ENCODE results near the gene VKORC1L1.
A peak's percentile ranks its signal among the peaks of the same experiment; 100 is the strongest.
"Not testable (repeated sequence)": the region's sequence is repeated elsewhere in the genome, so short reads cannot be mapped to it uniquely, and the experiment has no call there.

VKORC1L1 gene

GRCh38 chr7:65872776-65873581 is at the start of gene VKORC1L1:
Gene VKORC1L1, plus strand, starts transcription at chr7:65873074. Its CDS starts 298 bp downstream, at chr7:65873372.
- Mint-ChIP-seq H3K4me3 (peak within 1 kb of the TSS; percentile 85 to 86), H3K9me3 (no peaks in the 10 kb centered on the region), H3K27ac (peak within 1 kb of the TSS; percentile 86 to 97), H3K4me1 (no peaks in the 10 kb centered on the region), H3K27me3 (no peaks in the 10 kb centered on the region)
- DNase-seq (peak; percentile 94 to 95), ATAC-seq (peak; percentile 95)

- no peak for ATAC-seq
- H3K4me1 Mint-ChIP-seq, result no peaks in the 10 kb centered on the region
- H3K27me3 Mint-ChIP-seq, result no peaks in the 10 kb centered on the region
- no peak overlapping the region for H3K27ac Mint-ChIP-seq
- no peaks in the 10 kb centered on the region for H3K9me3 Mint-ChIP-seq
- H3K4me3 Mint-ChIP-seq, result no peak overlapping the region
- DNase-seq, result no peak
Measured at GRCh38 chr7:65827366-65827765, 45.5 kb upstream of the VKORC1L1 start.

GRCh38 chr7:65832281-65832680 is 40.6 kb upstream of the VKORC1L1 start:
- H3K27me3 Mint-ChIP-seq, result no peaks in the 10 kb centered on the region
- ATAC-seq (no peak), DNase-seq (no peak)
- H3K4me1 Mint-ChIP-seq, result peaks cover 7% of the 10 kb centered on the region
- H3K9me3 Mint-ChIP-seq, result no peaks in the 10 kb centered on the region
- no peak overlapping the region for H3K27ac Mint-ChIP-seq
- H3K4me3 Mint-ChIP-seq, result no peak overlapping the region

GRCh38 chr7:65836684-65837083 is 36.2 kb upstream of the VKORC1L1 start:
- H3K4me3 Mint-ChIP-seq, H3K27me3 Mint-ChIP-seq, DNase-seq, H3K9me3 Mint-ChIP-seq, ATAC-seq, H3K4me1 Mint-ChIP-seq, H3K27ac Mint-ChIP-seq: not testable (repeated sequence)

GRCh38 chr7:65837541-65837956 is 35.3 kb upstream of the VKORC1L1 start:
- not testable (repeated sequence) for H3K27ac Mint-ChIP-seq, H3K4me3 Mint-ChIP-seq, DNase-seq, H3K9me3 Mint-ChIP-seq, H3K27me3 Mint-ChIP-seq, ATAC-seq, H3K4me1 Mint-ChIP-seq

- H3K27me3 Mint-ChIP-seq, result no peaks in the 10 kb centered on the region
- DNase-seq (no peak), ATAC-seq (no peak)
- H3K4me3 Mint-ChIP-seq, result no peak overlapping the region
- no peaks in the 10 kb centered on the region for H3K9me3 Mint-ChIP-seq
- peak overlapping the region in 1 of 2 donors; percentile 93 for H3K27ac Mint-ChIP-seq
- H3K4me1 Mint-ChIP-seq, result peaks cover 7% of the 10 kb centered on the region
Measured at GRCh38 chr7:65839846-65840245, 33.0 kb upstream of the VKORC1L1 start.

GRCh38 chr7:65840446-65840845 is 32.4 kb upstream of the VKORC1L1 start:
- no peak overlapping the region for H3K4me3 Mint-ChIP-seq
- peak overlapping the region; percentile 5 to 59 for H3K27ac Mint-ChIP-seq
- DNase-seq, result no peak
- H3K27me3 Mint-ChIP-seq, result no peaks in the 10 kb centered on the region
- H3K4me1 Mint-ChIP-seq, result peaks cover 3% of the 10 kb centered on the region
- ATAC-seq, result no peak
- H3K9me3 Mint-ChIP-seq, result no peaks in the 10 kb centered on the region

GRCh38 chr7:65843616-65844015 is 29.3 kb upstream of the VKORC1L1 start:
- H3K9me3 Mint-ChIP-seq, ATAC-seq, H3K27ac Mint-ChIP-seq, H3K27me3 Mint-ChIP-seq, DNase-seq, H3K4me3 Mint-ChIP-seq, H3K4me1 Mint-ChIP-seq: not testable (repeated sequence)

- no peak for DNase-seq
- no peak overlapping the region for H3K27ac Mint-ChIP-seq
- no peak overlapping the region for H3K4me3 Mint-ChIP-seq
- no peaks in the 10 kb centered on the region for H3K27me3 Mint-ChIP-seq
- no peaks in the 10 kb centered on the region for H3K9me3 Mint-ChIP-seq
- ATAC-seq, result no peak
- H3K4me1 Mint-ChIP-seq, result no peaks in the 10 kb centered on the region
Measured at GRCh38 chr7:65846008-65846570, 26.8 kb upstream of the VKORC1L1 start.

GRCh38 chr7:65853426-65853825 is 19.4 kb upstream of the VKORC1L1 start:
- H3K9me3 Mint-ChIP-seq, H3K27me3 Mint-ChIP-seq, H3K4me1 Mint-ChIP-seq, DNase-seq, ATAC-seq, H3K4me3 Mint-ChIP-seq, H3K27ac Mint-ChIP-seq: not testable (repeated sequence)

- not testable (repeated sequence) for ATAC-seq, H3K4me3 Mint-ChIP-seq, H3K9me3 Mint-ChIP-seq, DNase-seq, H3K4me1 Mint-ChIP-seq, H3K27me3 Mint-ChIP-seq
- peak overlapping the region in 1 of 2 donors; percentile 27 for H3K27ac Mint-ChIP-seq
Measured at GRCh38 chr7:65853892-65854291, 19.0 kb upstream of the VKORC1L1 start.

GRCh38 chr7:65857321-65857894 is 15.5 kb upstream of the VKORC1L1 start:
- H3K4me3 Mint-ChIP-seq, H3K27me3 Mint-ChIP-seq, H3K4me1 Mint-ChIP-seq, H3K9me3 Mint-ChIP-seq, DNase-seq, H3K27ac Mint-ChIP-seq, ATAC-seq: not testable (repeated sequence)

- not testable (repeated sequence) for H3K4me3 Mint-ChIP-seq, DNase-seq, H3K4me1 Mint-ChIP-seq, ATAC-seq, H3K27ac Mint-ChIP-seq, H3K27me3 Mint-ChIP-seq, H3K9me3 Mint-ChIP-seq
Measured at GRCh38 chr7:65858660-65859059, 14.2 kb upstream of the VKORC1L1 start.

GRCh38 chr7:65866244-65866643 is 6.6 kb upstream of the VKORC1L1 start:
- H3K27me3 Mint-ChIP-seq, H3K9me3 Mint-ChIP-seq, ATAC-seq, H3K27ac Mint-ChIP-seq, H3K4me1 Mint-ChIP-seq, DNase-seq, H3K4me3 Mint-ChIP-seq: not testable (repeated sequence)

GRCh38 chr7:65867681-65868080 is 5.2 kb upstream of the VKORC1L1 start:
- not testable (repeated sequence) for H3K4me3 Mint-ChIP-seq, DNase-seq, H3K9me3 Mint-ChIP-seq, H3K27ac Mint-ChIP-seq, ATAC-seq, H3K4me1 Mint-ChIP-seq, H3K27me3 Mint-ChIP-seq

GRCh38 chr7:65869312-65869711 is 3.6 kb upstream of the VKORC1L1 start:
- not testable (repeated sequence) for H3K27me3 Mint-ChIP-seq, DNase-seq, H3K4me1 Mint-ChIP-seq, H3K9me3 Mint-ChIP-seq, ATAC-seq, H3K4me3 Mint-ChIP-seq, H3K27ac Mint-ChIP-seq

Data from stimulated activated naive CD8-positive, alpha-beta T cell treated with anti-CD3 and anti-CD28 coated beads, Interleukin-15, amount 100 ng/mL, for 72 hours (primary cell).